Muscle layer of colon (tissue), 2 donors: ENCODE data around the gene MTMR1.

ENCODE experiments used
- H3K27ac ChIP-seq: one replicate; pipeline ENCODE4 v1.7.0; 2013; ENCODE audit warnings: low read depth, mild to moderate bottlenecking, low read length, moderate library complexity
- H3K27me3 ChIP-seq, 2 donors: one replicate each; pipeline ENCODE4 v1.7.0; 2013; ENCODE audit warnings: low read length in 2 of 2, mild to moderate bottlenecking in 2 of 2; ENCODE audit not compliant: insufficient read depth in 2 of 2, control insufficient read depth in 1 of 2
- H3K36me3 ChIP-seq: one replicate; pipeline ENCODE4 v1.7.0; 2013; ENCODE audit warnings: mild to moderate bottlenecking, low read length; ENCODE audit not compliant: insufficient read depth
- H3K4me1 ChIP-seq: one replicate; pipeline ENCODE4 v1.7.0; 2013; ENCODE audit warnings: mild to moderate bottlenecking, low read length; ENCODE audit not compliant: insufficient read depth
- H3K4me3 ChIP-seq, 2 donors: one replicate each; pipeline ENCODE4 v1.7.0; 2013; ENCODE audit warnings: low read length in 2 of 2, low read depth in 1 of 2, mild to moderate bottlenecking in 1 of 2, moderate library complexity in 1 of 2
- H3K9ac ChIP-seq: one replicate; pipeline ENCODE4 v1.7.0; 2013; ENCODE audit warnings: low read length
- H3K9me3 ChIP-seq: one replicate; pipeline ENCODE4 v1.7.0; 2013; ENCODE audit warnings: mild to moderate bottlenecking, low read length
- donor health status: abdominal sarcoma.
- donor health status: Adenocarcinoma of cecum.

The MTMR1 gene

GRCh38 chrX:150698981-150699380 is 5.8 kb downstream of the MTMR1 start:
- Histone ChIP-seq H3K9ac (no peak overlapping the region), H3K9me3 (no peaks in the 10 kb centered on the region), H3K27ac (no peak overlapping the region), H3K27me3 (no peaks in the 10 kb centered on the region), H3K4me3 (no peak overlapping the region), H3K36me3 (no peaks in the 10 kb centered on the region), H3K4me1 (peaks cover 12% of the 10 kb centered on the region)

- H3K27ac ChIP-seq, result no peak overlapping the region
These were observed 6.9 kb downstream of the MTMR1 start for GRCh38 chrX:150700107-150700506.

GRCh38 chrX:150701377-150701776 is 8.2 kb downstream of the MTMR1 start:
- H3K27me3 ChIP-seq, result no peaks in the 10 kb centered on the region
- no peak overlapping the region for H3K9ac ChIP-seq
- no peaks in the 10 kb centered on the region for H3K9me3 ChIP-seq
- no peaks in the 10 kb centered on the region for H3K36me3 ChIP-seq
- no peak overlapping the region for H3K27ac ChIP-seq
- no peak overlapping the region for H3K4me3 ChIP-seq
- no peaks in the 10 kb centered on the region for H3K4me1 ChIP-seq

More at GRCh38 chrX:150700107-150700506, 6.9 kb downstream of the MTMR1 start:
- H3K4me1 ChIP-seq, result peaks cover 3% of the 10 kb centered on the region
- no peaks in the 10 kb centered on the region for H3K27me3 ChIP-seq
- H3K4me3 ChIP-seq, result no peak overlapping the region
- H3K9ac ChIP-seq, result no peak overlapping the region
- no peaks in the 10 kb centered on the region for H3K36me3 ChIP-seq
- H3K9me3 ChIP-seq, result no peaks in the 10 kb centered on the region

- Histone ChIP-seq H3K9me3 (no peaks in the 10 kb centered on the region), H3K9ac (no peak overlapping the region), H3K27me3 (no peaks in the 10 kb centered on the region), H3K36me3 (no peaks in the 10 kb centered on the region), H3K4me3 (no peak overlapping the region), H3K27ac (no peak overlapping the region), H3K4me1 (no peaks in the 10 kb centered on the region)
These were observed 9.9 kb downstream of the MTMR1 start for GRCh38 chrX:150702966-150703694.

GRCh38 chrX:150703695-150703974 is 10.4 kb downstream of the MTMR1 start:
- Histone ChIP-seq H3K9ac (no peak overlapping the region), H3K4me1 (no peaks in the 10 kb centered on the region), H3K36me3 (no peaks in the 10 kb centered on the region), H3K9me3 (no peaks in the 10 kb centered on the region), H3K27me3 (no peaks in the 10 kb centered on the region), H3K4me3 (no peak overlapping the region), H3K27ac (no peak overlapping the region)

- no peaks in the 10 kb centered on the region for H3K4me1 ChIP-seq
- H3K36me3 ChIP-seq, result no peaks in the 10 kb centered on the region
- H3K4me3 ChIP-seq, result no peak overlapping the region
- no peaks in the 10 kb centered on the region for H3K9me3 ChIP-seq
- no peaks in the 10 kb centered on the region for H3K27me3 ChIP-seq
- H3K9ac ChIP-seq, result no peak overlapping the region
- H3K27ac ChIP-seq, result no peak overlapping the region
These were observed 10.9 kb downstream of the MTMR1 start for GRCh38 chrX:150704030-150704613.

GRCh38 chrX:150712619-150713018 is 19.4 kb downstream of the MTMR1 start:
- Histone ChIP-seq H3K9ac (no peak overlapping the region), H3K36me3 (no peaks in the 10 kb centered on the region), H3K27me3 (no peaks in the 10 kb centered on the region), H3K4me1 (no peaks in the 10 kb centered on the region), H3K27ac (no peak overlapping the region), H3K9me3 (no peaks in the 10 kb centered on the region), H3K4me3 (no peak overlapping the region)

GRCh38 chrX:150715184-150715583 is 22.0 kb downstream of the MTMR1 start:
- H3K27ac ChIP-seq, result no peak overlapping the region
- H3K27me3 ChIP-seq, result no peaks in the 10 kb centered on the region
- H3K36me3 ChIP-seq, result no peaks in the 10 kb centered on the region
- no peaks in the 10 kb centered on the region for H3K4me1 ChIP-seq
- H3K9me3 ChIP-seq, result no peaks in the 10 kb centered on the region
- H3K9ac ChIP-seq, result no peak overlapping the region
- no peak overlapping the region for H3K4me3 ChIP-seq

- Histone ChIP-seq H3K36me3 (no peaks in the 10 kb centered on the region), H3K27ac (no peak overlapping the region), H3K27me3 (no peaks in the 10 kb centered on the region), H3K4me3 (no peak overlapping the region), H3K9ac (no peak overlapping the region), H3K4me1 (no peaks in the 10 kb centered on the region), H3K9me3 (no peaks in the 10 kb centered on the region)
These were observed 26.4 kb downstream of the MTMR1 start for GRCh38 chrX:150719621-150720020.

GRCh38 chrX:150729956-150730355 is 36.8 kb downstream of the MTMR1 start:
- Histone ChIP-seq H3K4me1 (no peaks in the 10 kb centered on the region), H3K27ac (no peak overlapping the region), H3K36me3 (peaks cover 9% of the 10 kb centered on the region), H3K27me3 (no peaks in the 10 kb centered on the region), H3K4me3 (no peak overlapping the region), H3K9me3 (no peaks in the 10 kb centered on the region), H3K9ac (no peak overlapping the region)

- H3K27me3 ChIP-seq, result no peaks in the 10 kb centered on the region
- H3K4me1 ChIP-seq, result no peaks in the 10 kb centered on the region
- no peaks in the 10 kb centered on the region for H3K9me3 ChIP-seq
- H3K4me3 ChIP-seq, result no peak overlapping the region
- H3K36me3 ChIP-seq, result peaks cover 9% of the 10 kb centered on the region
- H3K9ac ChIP-seq, result no peak overlapping the region
- H3K27ac ChIP-seq, result no peak overlapping the region
These were observed 37.5 kb downstream of the MTMR1 start for GRCh38 chrX:150730719-150731118.

GRCh38 chrX:150731795-150732194 is 38.6 kb downstream of the MTMR1 start:
- no peaks in the 10 kb centered on the region for H3K9me3 ChIP-seq
- no peaks in the 10 kb centered on the region for H3K4me1 ChIP-seq
- no peak overlapping the region for H3K27ac ChIP-seq
- no peak overlapping the region for H3K4me3 ChIP-seq
- H3K36me3 ChIP-seq, result peaks cover 9% of the 10 kb centered on the region
- H3K27me3 ChIP-seq, result no peaks in the 10 kb centered on the region
- H3K9ac ChIP-seq, result no peak overlapping the region
